IMR-90 (cell line): ENCODE data around the gene COX17. TPM values are rescaled to one million over a fixed set of nuclear protein-coding genes. Genes with fewer than 3 reads are reported as not detected.

Experiments
- ATAC-seq: fragments of 200-7000 bp; cut with Tn5 transposase; 2 replicates; pipeline ENCODE4 v1.9.1; 2020; ENCODE audit warnings: low read depth, mild to moderate bottlenecking, moderate library complexity
- BruUV-seq: library from RNA; stranded (reverse); fragments of 400-500 nt; replicated peaks from 2 replicates; lab custom pipeline; 2021; lab: Mats Ljungman, UMichigan
- CTCF ChIA-PET: fragments of 300-600 bp; formaldehyde crosslinking; extraction: SDS; loops from one replicate; lab custom pipeline; 2021; ENCODE audit warnings: antibody characterized with exemption; lab: Yijun Ruan, JAX
- POLR2A ChIA-PET: fragments of 300-600 bp; sonication (Branson Sonifier 250); formaldehyde crosslinking; loops from one replicate; lab custom pipeline; 2022; ENCODE audit warnings: antibody characterized with exemption; ENCODE audit not compliant: unreplicated experiment; lab: Charles Lee
- DNase-seq: peaks from one replicate; pipeline ENCODE4 v3.0.0; 2013
- H2AFZ ChIP-seq: replicated peaks from 2 replicates; pipeline ENCODE3; 2013; ENCODE audit warnings: low read length, mild to moderate bottlenecking; ENCODE audit not compliant: poor library complexity
- H2AK5ac ChIP-seq: 2 replicates; pipeline ENCODE4 v1.6.1; 2013; ENCODE audit warnings: low read depth, low read length, inconsistent platforms
- H2AK9ac ChIP-seq: replicated peaks from 2 replicates; pipeline ENCODE3; 2013; ENCODE audit warnings: mild to moderate bottlenecking, low read depth, low read length, moderate library complexity; ENCODE audit not compliant: poor library complexity
- H2BK120ac ChIP-seq: 2 replicates; pipeline ENCODE4 v1.6.1; 2013; ENCODE audit warnings: low read depth, low read length, inconsistent platforms
- H2BK15ac ChIP-seq: 3 replicates; pipeline ENCODE4 v1.6.1; 2013; ENCODE audit warnings: low read depth, low read length, inconsistent platforms
- H2BK20ac ChIP-seq: 2 replicates; pipeline ENCODE4 v1.6.1; 2013; ENCODE audit warnings: low read depth, mild to moderate bottlenecking, inconsistent platforms, low read length, moderate library complexity
- H2BK5ac ChIP-seq: 2 replicates; pipeline ENCODE4 v1.6.1; 2013; ENCODE audit warnings: mild to moderate bottlenecking, low read depth, low read length, inconsistent platforms; ENCODE audit not compliant: poor library complexity, severe bottlenecking
- H3K14ac ChIP-seq: replicated peaks from 2 replicates; pipeline ENCODE4 v1.6.1; 2013; ENCODE audit warnings: low read depth, low read length, inconsistent platforms
- H3K18ac ChIP-seq: 2 replicates; pipeline ENCODE4 v1.6.1; 2013; ENCODE audit warnings: low read depth, low read length, control low read depth
- H3K23ac ChIP-seq: 2 replicates; pipeline ENCODE4 v1.6.1; 2013; ENCODE audit warnings: low read depth, low read length, inconsistent platforms
- H3K27ac ChIP-seq: 2 replicates; pipeline ENCODE4 v1.5.1; 2013; ENCODE audit warnings: mild to moderate bottlenecking, control low read depth, low read length; ENCODE audit not compliant: insufficient read depth
- H3K27me3 ChIP-seq: 2 replicates; pipeline ENCODE4 v1.6.1; 2013; ENCODE audit warnings: low read length; ENCODE audit not compliant: control insufficient read depth, insufficient read depth
- H3K36me3 ChIP-seq: 2 replicates; pipeline ENCODE4 v1.6.1; 2013; ENCODE audit warnings: low read length, mixed read lengths; ENCODE audit not compliant: control insufficient read depth, insufficient read depth
- H3K4ac ChIP-seq: 2 replicates; pipeline ENCODE4 v1.6.1; 2013; ENCODE audit warnings: low read depth, low read length, inconsistent platforms
- H3K4me1 ChIP-seq: 2 replicates; pipeline ENCODE4 v1.6.1; 2013; ENCODE audit warnings: low read length, mixed read lengths; ENCODE audit not compliant: control insufficient read depth, insufficient read depth
- H3K4me2 ChIP-seq: 2 replicates; pipeline ENCODE4 v1.6.1; 2013; ENCODE audit warnings: low read depth, mild to moderate bottlenecking, control low read depth, low read length, moderate library complexity
- H3K4me3 ChIP-seq: 2 replicates; pipeline ENCODE4 v1.5.1; 2013; ENCODE audit warnings: low read depth, mild to moderate bottlenecking, control low read depth, low read length, moderate library complexity; ENCODE audit not compliant: insufficient read depth
- H3K56ac ChIP-seq: 2 replicates; pipeline ENCODE4 v1.6.1; 2013; ENCODE audit warnings: low read length, inconsistent platforms; ENCODE audit not compliant: insufficient read depth; ENCODE audit errors: extremely low read depth
- H3K79me1 ChIP-seq, 2 experiments: 2 replicates each; pipeline ENCODE4 v1.6.1; 2013; ENCODE audit warnings: low read length in 2 of 2, inconsistent platforms in 1 of 2, low read depth in 1 of 2
- H3K9ac ChIP-seq: 2 replicates; pipeline ENCODE4 v1.6.1; 2013; ENCODE audit warnings: low read depth, low read length, control low read depth
- H3K9me1 ChIP-seq: 2 replicates; pipeline ENCODE4 v1.6.1; 2013; ENCODE audit warnings: low read length, inconsistent platforms; ENCODE audit not compliant: insufficient read depth
- H3K9me3 ChIP-seq: 2 replicates; pipeline ENCODE4 v1.6.1; 2013; ENCODE audit warnings: low read length; ENCODE audit not compliant: control insufficient read depth, insufficient read depth
- H4K20me1 ChIP-seq: 2 replicates; pipeline ENCODE4 v1.6.1; 2013; ENCODE audit warnings: low read length, inconsistent platforms; ENCODE audit not compliant: insufficient read depth
- H4K5ac ChIP-seq: 2 replicates; pipeline ENCODE4 v1.6.1; 2013; ENCODE audit warnings: mild to moderate bottlenecking, low read depth, low read length, control low read depth
- H4K8ac ChIP-seq, 2 experiments: 2 replicates each; pipeline ENCODE4 v1.6.1; 2013; ENCODE audit warnings: low read depth in 2 of 2, low read length in 2 of 2, control low read depth in 1 of 2, inconsistent platforms in 1 of 2
- H4K91ac ChIP-seq: 2 replicates; pipeline ENCODE4 v1.6.1; 2013; ENCODE audit warnings: low read depth, low read length, inconsistent platforms; ENCODE audit not compliant: insufficient read depth
- BHLHE40 ChIP-seq: fragments of 150-350 bp; IDR thresholded peaks from 2 replicates; pipeline ENCODE4 v1.6.1; 2016; ENCODE audit warnings: mild to moderate bottlenecking, low read depth, low read length
- CEBPB ChIP-seq: IDR thresholded peaks from 2 replicates; pipeline ENCODE4 v1.6.1; 2012; ENCODE audit warnings: low read depth, low read length, improper control_type of control experiment
- CHD1 ChIP-seq: IDR thresholded peaks from 2 replicates; pipeline ENCODE4 v1.6.1; 2012; ENCODE audit warnings: low read depth, low read length, improper control_type of control experiment
- FOS ChIP-seq: fragments of 150-350 bp; IDR thresholded peaks from 2 replicates; pipeline ENCODE4 v1.6.1; 2016; ENCODE audit warnings: low read depth, low read length
- MAZ ChIP-seq: IDR thresholded peaks from 2 replicates; pipeline ENCODE4 v1.6.1; 2012; ENCODE audit warnings: low read depth, mild to moderate bottlenecking, low read length, improper control_type of control experiment, moderate library complexity, borderline replicate concordance
- NFE2L2 ChIP-seq: fragments of 150-350 bp; IDR thresholded peaks from 2 replicates; pipeline ENCODE4 v1.6.1; 2016; ENCODE audit warnings: low read depth, mild to moderate bottlenecking, low read length
- USF2 ChIP-seq: fragments of 150-350 bp; IDR thresholded peaks from 2 replicates; pipeline ENCODE4 v1.6.1; 2017; ENCODE audit warnings: mild to moderate bottlenecking, antibody characterized with exemption, low read length, low read depth
- WGBS, 2 experiments: methylation state at CpG; one replicate each; pipeline versions ENCODE4 v1.1.5 to v1.1.7; 2013; ENCODE audit warnings: missing lambda C conversion rate in 2 of 2; ENCODE audit not compliant: insufficient read length in 1 of 2; ENCODE audit errors: extremely low coverage in 2 of 2; 5-methylcytosine and 5-hydroxymethylcytosine counted together
- dilution Hi-C: fragments of 300-500 bp; cut with HindIII; formaldehyde crosslinking; loops from one replicate; pipeline ENCODE4 v1.14.3; 2018; ENCODE audit warnings: low sequenced_read_pairs; ENCODE audit not compliant: unreplicated experiment
- in situ Hi-C: fragments of 300-500 bp; cut with MboI; formaldehyde crosslinking; loops from 3 replicates; pipeline ENCODE4 v1.14.3; 2019; ENCODE audit warnings: low sequenced_read_pairs, inconsistent platforms, mixed read lengths
- intact Hi-C: fragments of 100-400 bp; cut with micrococcal nuclease; formaldehyde crosslinking; loops from 2 replicates; pipeline ENCODE4 v1.10.0; 2022
- polyA plus RNA-seq, 3 experiments: library from polyadenylated mRNA; depleted of rRNA; stranded (reverse); fragments of >200 nt; gene quantifications; 2 replicates each; pipeline ENCODE4 v1.2.3, GENCODE V29; 2012; ENCODE audit warnings: low replicate concordance in 1 of 3
- total RNA-seq: library from RNA; depleted of rRNA; stranded (reverse); fragments of >200 nt; gene quantifications from 2 replicates; pipeline ENCODE4 v1.2.3, GENCODE V29; 2012

The COX17 gene
- total and polyA plus RNA-seq, 2 of the 4 experiments (the other 2 are of a cell fraction), result 2.0 to 24.5 TPM

DNA sequence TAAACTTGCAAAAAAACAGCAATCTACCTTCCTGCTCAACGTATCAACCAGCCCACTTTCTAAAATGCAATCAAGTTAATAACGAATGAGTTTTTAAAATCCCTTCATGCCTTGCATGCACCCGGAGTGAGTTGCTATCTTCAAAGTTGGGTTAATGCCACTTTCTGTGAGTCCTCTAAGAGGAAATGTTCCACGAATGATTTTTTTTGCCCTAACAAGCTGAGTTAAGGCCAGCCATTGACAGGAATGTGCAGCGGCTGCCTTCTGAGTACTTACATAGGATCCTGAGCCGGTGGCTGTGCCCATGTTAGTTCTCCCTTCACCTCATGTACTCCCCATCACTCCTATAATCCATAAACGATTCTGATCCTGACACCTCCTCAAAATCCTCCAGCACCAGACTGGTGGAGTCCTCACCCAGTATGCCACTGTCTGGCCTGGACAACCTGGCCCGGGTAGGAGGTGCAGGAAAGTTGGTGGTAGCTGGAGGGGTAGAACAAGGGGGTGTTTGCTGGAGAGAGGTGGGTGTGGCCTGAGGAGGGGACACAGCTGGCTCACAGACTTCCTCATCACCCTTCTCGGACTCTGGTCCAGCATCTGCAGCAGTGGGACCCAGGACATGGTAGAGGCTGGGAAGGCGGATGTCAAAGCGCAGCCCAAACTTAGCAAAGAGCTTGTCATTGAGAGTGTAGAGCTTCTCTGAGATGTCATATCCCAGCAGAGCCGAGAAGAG, 29.2 kb downstream of the COX17 start:
- Histone ChIP-seq H3K9me1 (peaks cover 3% of the 10 kb centered on the region; the same call in 1 of the 2 replicates), H3K56ac (no peak overlapping the region), H2AK5ac (no peak overlapping the region), H4K91ac (no peak overlapping the region), H2BK5ac (no peak overlapping the region), H3K4ac (no peak overlapping the region), H4K8ac (no peak overlapping the region), H2BK20ac (no peak overlapping the region), H2AFZ (no peak overlapping the region), H3K36me3 (no peaks in the 10 kb centered on the region), H3K27me3 (no peaks in the 10 kb centered on the region), H2BK120ac (no peak overlapping the region), H3K4me2 (no peak overlapping the region), H3K9me3 (no peaks in the 10 kb centered on the region), H3K9ac (no peak overlapping the region), H3K4me1 (peaks cover 8% of the 10 kb centered on the region), H4K5ac (no peak overlapping the region), H3K27ac (no peak overlapping the region), H3K79me1 (no peaks in the 10 kb centered on the region), H4K20me1 (no peaks in the 10 kb centered on the region), H3K4me3 (no peak overlapping the region), H3K18ac (no peak overlapping the region; the same call in 1 of the 2 replicates), H2AK9ac (no peak overlapping the region), H2BK15ac (no peak overlapping the region), H3K14ac (no peak overlapping the region), H3K23ac (no peak overlapping the region)
- peak; percentile 19; the same call in 1 of the 2 replicates for ATAC-seq
- dilution Hi-C loops (no loop called here), intact Hi-C loops (no loop called here), in situ Hi-C loops (no loop called here)
- WGBS, 2 experiments, result 78% methylated on average over 1 of the region's 12 CpGs; no CpG with 5 or more reads in 1 of the 2 experiments
- TF ChIP-seq BHLHE40, result no peak
- TF ChIP-seq FOS, result no peak
- TF ChIP-seq MAZ, result no peak
- no peak for TF ChIP-seq CEBPB
- no peak for TF ChIP-seq CHD1
- no peak for TF ChIP-seq NFE2L2
- TF ChIP-seq USF2, result no peak
- ChIA-PET POLR2A (no interaction called here), CTCF (interaction anchor here (0.6 to 0.7 kb wide), 2 partner anchors 32 to 114 kb away, joined by 3 to 4 read pairs; no protein-coding TSS in a partner anchor)
- no TSS peak for BruUV-seq
- peak; percentile 51 for DNase-seq
